SK-N-SH (cell line): ENCODE data around the gene CDPF1. TPM values are rescaled to one million over a fixed set of nuclear protein-coding genes. Genes with fewer than 3 reads are reported as not detected.

Experiments used
- CTCF ChIA-PET: fragments of 300-600, 350-600 bp; formaldehyde crosslinking; extraction: SDS; loops from one replicate; lab custom pipeline; 2021; lab: Yijun Ruan, JAX
- POLR2A ChIA-PET: fragments of 350-600 bp; sonication (Branson Sonifier 250); formaldehyde crosslinking; extraction: SDS; loops from one replicate; lab custom pipeline; 2020; ENCODE audit warnings: antibody characterized with exemption, inconsistent platforms; lab: Yijun Ruan, JAX
- DNase-seq: peaks from one replicate; pipeline ENCODE4 v3.0.0; 2012
- H2AFZ ChIP-seq: fragments of 200-600 bp; sonication (generic); 2 replicates; pipeline ENCODE4 v1.8.1; 2016; ENCODE audit warnings: antibody characterized with exemption, mild to moderate bottlenecking, low read depth
- H3F3A ChIP-seq: fragments of 200-600 bp; sonication (generic); replicated peaks from 2 replicates; pipeline ENCODE3; 2016; ENCODE audit warnings: antibody characterized with exemption, mild to moderate bottlenecking; ENCODE audit not compliant: insufficient read depth
- H3K27ac ChIP-seq, 2 experiments: fragments of 200-500 bp in 1 of 2; fragments of 200-600 bp in 1 of 2; sonication (Bioruptor generic) in 1 of 2; sonication (generic), shearing (Covaris generic) in 1 of 2; 2 replicates each; pipeline versions ENCODE4 v1.5.1 to v1.6.1; 2014 to 2016; ENCODE audit warnings: low read depth in 2 of 2, inconsistent platforms in 1 of 2, low read length in 1 of 2, mild to moderate bottlenecking in 1 of 2, mixed read lengths in 1 of 2
- H3K27me3 ChIP-seq: fragments of 200-600 bp; sonication (generic), shearing (Covaris generic); 2 replicates; pipeline ENCODE4 v1.6.1; 2016; ENCODE audit warnings: mixed run types; ENCODE audit not compliant: insufficient read depth
- H3K36me3 ChIP-seq, 2 experiments: fragments of 200-500 bp in 1 of 2; fragments of 200-600 bp in 1 of 2; sonication (Bioruptor generic) in 1 of 2; sonication (generic) in 1 of 2; replicated peaks in 1 of 2; 2 replicates each; pipeline versions ENCODE3 to v1.5.1; 2014 to 2016; ENCODE audit warnings: low read length in 1 of 2, mild to moderate bottlenecking in 1 of 2; ENCODE audit not compliant: insufficient read depth in 2 of 2, control insufficient read depth in 1 of 2
- H3K4me1 ChIP-seq, 2 experiments: fragments of 200-500 bp in 1 of 2; fragments of 200-600 bp in 1 of 2; sonication (Bioruptor generic) in 1 of 2; sonication (generic), shearing (Covaris generic) in 1 of 2; 2 replicates each; pipeline versions ENCODE4 v1.5.1 to v1.6.1; 2014 to 2016; ENCODE audit warnings: low read depth in 1 of 2, low read length in 1 of 2, mixed run types in 1 of 2; ENCODE audit not compliant: insufficient read depth in 2 of 2, control insufficient read depth in 1 of 2
- H3K4me2 ChIP-seq: fragments of 200-600 bp; sonication (generic), shearing (Covaris generic); 2 replicates; pipeline ENCODE4 v1.6.1; 2017; ENCODE audit warnings: mixed run types
- H3K4me3 ChIP-seq, 2 experiments: fragments of 200-500 bp in 1 of 2; fragments of 200-600 bp in 1 of 2; sonication (Bioruptor generic) in 1 of 2; sonication (generic), shearing (Covaris generic) in 1 of 2; 2 replicates each; pipeline versions ENCODE4 v1.5.1 to v1.8.1; 2014 to 2016; ENCODE audit warnings: low read depth in 2 of 2, inconsistent platforms in 1 of 2, low read length in 1 of 2, mild to moderate bottlenecking in 1 of 2, mixed read lengths in 1 of 2, moderate library complexity in 1 of 2
- H3K79me2 ChIP-seq: fragments of 200-600 bp; sonication (generic); 2 replicates; pipeline ENCODE4 v1.8.1; 2017; ENCODE audit warnings: mild to moderate bottlenecking; ENCODE audit not compliant: insufficient read depth
- H3K9ac ChIP-seq: fragments of 200-600 bp; sonication (generic); 2 replicates; pipeline ENCODE4 v1.6.1; 2017; ENCODE audit warnings: mixed run types
- H3K9me2 ChIP-seq: fragments of 200-600 bp; sonication (generic); 2 replicates; pipeline ENCODE4 v1.6.1; 2017; ENCODE audit warnings: mixed run types
- H3K9me3 ChIP-seq: fragments of 200-600 bp; sonication (generic); 2 replicates; pipeline ENCODE4 v1.6.1; 2017; ENCODE audit warnings: mixed run types, mild to moderate bottlenecking, moderate library complexity
- H4K20me1 ChIP-seq: fragments of 200-600 bp; sonication (generic); 2 replicates; pipeline ENCODE4 v1.6.1; 2017; ENCODE audit warnings: mild to moderate bottlenecking, mixed run types; ENCODE audit not compliant: insufficient read depth
- EZH2phosphoT487 ChIP-seq: fragments of 200-600 bp; sonication (generic); IDR thresholded peaks from 2 replicates; pipeline ENCODE4 v1.6.1; 2017; ENCODE audit warnings: low read depth, mixed run types, mild to moderate bottlenecking, antibody characterized with exemption, moderate library complexity, borderline replicate concordance
- FOXJ3 ChIP-seq: sonication (generic); formaldehyde crosslinking; IDR thresholded peaks from 2 replicates; pipeline ENCODE4 v1.5.1; 2020; ENCODE audit warnings: mild to moderate bottlenecking, missing genetic modification reagents
- FOXM1 ChIP-seq: IDR thresholded peaks from 2 replicates; pipeline ENCODE4 v1.4.0; 2012; ENCODE audit warnings: low read depth, mild to moderate bottlenecking
- GATA2 ChIP-seq: sonication (generic); formaldehyde crosslinking; IDR thresholded peaks from 2 replicates; pipeline ENCODE4 v1.5.0; 2020; ENCODE audit warnings: mild to moderate bottlenecking, missing genetic modification reagents
- MXI1 ChIP-seq: IDR thresholded peaks from 2 replicates; pipeline ENCODE4 v1.6.1; 2012; ENCODE audit warnings: mild to moderate bottlenecking, low read depth, low read length, improper control_type of control experiment
- POLR2AphosphoS5 ChIP-seq: IDR thresholded peaks from 2 replicates; pipeline ENCODE4 v1.6.1; 2012; ENCODE audit warnings: low read depth, low read length
- WGBS: methylation state at CpG from one replicate; pipeline ENCODE4 v1.1.6; 2017; ENCODE audit warnings: low lambda C conversion rate; 5-methylcytosine and 5-hydroxymethylcytosine counted together
- polyA plus RNA-seq, 3 experiments: library from polyadenylated mRNA; depleted of rRNA; stranded (reverse); fragments of >200 nt; gene quantifications; 2 replicates each; pipeline ENCODE4 v1.2.3, GENCODE V29; 2012
- TF ChIP-seq, protein P1 (sequence below): IDR thresholded peaks from 2 replicates; pipeline ENCODE4; 2012
- TF ChIP-seq, protein P2 (sequence below): IDR thresholded peaks from 2 replicates; pipeline ENCODE4 v1.4.0; 2012; ENCODE audit warnings: low read depth, borderline replicate concordance

The CDPF1 gene
- polyA plus RNA-seq, 1 of the 3 experiments (the other 2 are of a cell fraction): 25.3 TPM

DNA sequence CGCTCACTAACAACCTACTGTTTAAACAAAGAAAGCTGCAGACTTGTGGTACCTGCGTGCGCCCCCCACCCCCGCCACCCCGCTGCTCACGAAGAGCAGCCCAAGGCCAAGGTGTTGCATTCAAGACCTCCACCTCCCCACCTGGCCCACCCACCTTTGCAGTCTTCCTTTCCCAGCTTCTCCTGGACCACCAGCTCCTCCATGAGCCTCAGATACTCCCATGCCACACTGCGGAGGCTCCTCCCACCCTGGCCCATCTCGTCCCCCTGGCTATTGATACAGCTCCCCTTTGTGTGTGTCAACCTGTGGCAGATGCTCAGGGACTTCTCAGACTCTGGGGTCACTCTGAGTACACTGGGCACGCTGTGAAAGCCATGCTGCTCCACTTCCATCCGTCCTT, 3.9 kb downstream of the CDPF1 start:
- no peak for TF ChIP-seq GATA2 (CRISPR knock-in tag)
- TF ChIP-seq POLR2AphosphoS5: no peak
- no peak for TF ChIP-seq MXI1
- Histone ChIP-seq H3K79me2 (peaks cover 30% of the 10 kb centered on the region), H3K9me3 (no peaks in the 10 kb centered on the region), H3K9me2 (no peaks in the 10 kb centered on the region), H2AFZ (no peak overlapping the region), H4K20me1 (no peaks in the 10 kb centered on the region), H3K4me1 (peaks cover 0 to 80% of the 10 kb centered on the region in 2 experiments; a peak in 3 of 4 replicates), H3K36me3 (peaks cover 0 to 18% of the 10 kb centered on the region in 2 experiments), H3K27me3 (no peaks in the 10 kb centered on the region), H3K27ac (peak overlapping the region in 1 of 2 experiments; percentile 88; a peak in 2 of 4 replicates), H3K4me3 (no peak overlapping the region), H3F3A (no peaks in the 10 kb centered on the region), H3K9ac (no peak overlapping the region), H3K4me2 (no peak overlapping the region)
- no peak for DNase-seq
- ChIA-PET POLR2A (interaction anchor here (2.1 kb wide), 1 partner anchor 22 kb away, joined by 6 read pairs; the partner anchor contains the start of gene TTC38), CTCF (interaction anchor here (0.8 to 2.6 kb wide), 2 partner anchors 54 to 124 kb away, joined by 3 to 10 read pairs; no protein-coding TSS in a partner anchor)
- 99% methylated on average over 10 of the region's 10 CpGs for WGBS

DNA sequence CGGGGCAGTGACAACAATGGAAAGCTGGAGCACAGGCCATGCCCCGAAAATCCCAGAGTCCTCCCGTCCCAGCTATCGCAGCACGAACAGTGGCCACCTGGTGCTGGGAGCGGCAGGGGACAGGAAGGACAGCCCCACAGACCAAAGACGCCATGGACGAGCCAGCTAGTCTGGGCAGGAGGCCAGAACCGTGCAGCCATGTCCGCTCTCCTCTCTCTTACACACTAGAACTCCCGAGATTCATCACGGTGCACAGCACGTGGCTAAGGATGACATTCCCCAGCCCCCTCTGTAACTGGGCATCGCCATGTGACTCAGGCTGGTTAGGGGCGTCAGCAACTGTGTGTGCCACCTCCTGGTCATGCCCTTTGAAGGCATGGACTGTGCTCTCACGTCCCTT, 4.6 kb downstream of the CDPF1 start:
- no peaks in the 10 kb centered on the region for H3K9me2 ChIP-seq
- H3K27ac ChIP-seq: peak overlapping the region in 1 of 2 experiments; percentile 88; a peak in 2 of 4 replicates
- no peak overlapping the region for H2AFZ ChIP-seq

More for the DNA sequence above, 4.6 kb downstream of the CDPF1 start:
- DNase-seq: peak; percentile 46
- H3F3A ChIP-seq: no peaks in the 10 kb centered on the region
- no peaks in the 10 kb centered on the region for H4K20me1 ChIP-seq
- peaks cover 0 to 18% of the 10 kb centered on the region in 2 experiments for H3K36me3 ChIP-seq
- H3K27me3 ChIP-seq: no peaks in the 10 kb centered on the region
- H3K4me2 ChIP-seq: no peak overlapping the region
- H3K9me3 ChIP-seq: no peaks in the 10 kb centered on the region
- ChIA-PET POLR2A (interaction anchor here (0.8 to 2.1 kb wide), 3 partner anchors 12 to 93 kb away, joined by 3 to 6 read pairs (median 4); partner anchors contain the start of gene TTC38), CTCF (interaction anchor here (0.8 to 2.0 kb wide), 5 partner anchors 55 to 250 kb away, joined by 3 to 6 read pairs (median 4); no protein-coding TSS in a partner anchor)
- peaks cover 0 to 80% of the 10 kb centered on the region in 2 experiments; a peak in 3 of 4 replicates for H3K4me1 ChIP-seq
- no peak overlapping the region for H3K4me3 ChIP-seq
- 0 out of 2 replicates have a peak, but pooled peaks have one; percentile 21 for TF ChIP-seq FOXJ3 (CRISPR knock-in tag)
- TF ChIP-seq MXI1: 0 out of 2 replicates have a peak, but pooled peaks have one; percentile 28
- TF ChIP-seq, protein P1, sequence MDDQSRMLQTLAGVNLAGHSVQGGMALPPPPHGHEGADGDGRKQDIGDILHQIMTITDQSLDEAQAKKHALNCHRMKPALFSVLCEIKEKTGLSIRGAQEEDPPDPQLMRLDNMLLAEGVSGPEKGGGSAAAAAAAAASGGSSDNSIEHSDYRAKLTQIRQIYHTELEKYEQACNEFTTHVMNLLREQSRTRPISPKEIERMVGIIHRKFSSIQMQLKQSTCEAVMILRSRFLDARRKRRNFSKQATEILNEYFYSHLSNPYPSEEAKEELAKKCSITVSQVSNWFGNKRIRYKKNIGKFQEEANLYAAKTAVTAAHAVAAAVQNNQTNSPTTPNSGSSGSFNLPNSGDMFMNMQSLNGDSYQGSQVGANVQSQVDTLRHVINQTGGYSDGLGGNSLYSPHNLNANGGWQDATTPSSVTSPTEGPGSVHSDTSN: no peak
- TF ChIP-seq FOXM1: no peak
- TF ChIP-seq, protein P2, sequence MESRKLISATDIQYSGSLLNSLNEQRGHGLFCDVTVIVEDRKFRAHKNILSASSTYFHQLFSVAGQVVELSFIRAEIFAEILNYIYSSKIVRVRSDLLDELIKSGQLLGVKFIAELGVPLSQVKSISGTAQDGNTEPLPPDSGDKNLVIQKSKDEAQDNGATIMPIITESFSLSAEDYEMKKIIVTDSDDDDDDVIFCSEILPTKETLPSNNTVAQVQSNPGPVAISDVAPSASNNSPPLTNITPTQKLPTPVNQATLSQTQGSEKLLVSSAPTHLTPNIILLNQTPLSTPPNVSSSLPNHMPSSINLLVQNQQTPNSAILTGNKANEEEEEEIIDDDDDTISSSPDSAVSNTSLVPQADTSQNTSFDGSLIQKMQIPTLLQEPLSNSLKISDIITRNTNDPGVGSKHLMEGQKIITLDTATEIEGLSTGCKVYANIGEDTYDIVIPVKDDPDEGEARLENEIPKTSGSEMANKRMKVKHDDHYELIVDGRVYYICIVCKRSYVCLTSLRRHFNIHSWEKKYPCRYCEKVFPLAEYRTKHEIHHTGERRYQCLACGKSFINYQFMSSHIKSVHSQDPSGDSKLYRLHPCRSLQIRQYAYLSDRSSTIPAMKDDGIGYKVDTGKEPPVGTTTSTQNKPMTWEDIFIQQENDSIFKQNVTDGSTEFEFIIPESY: no peak
- no peak for TF ChIP-seq EZH2phosphoT487
- no peak overlapping the region for H3K9ac ChIP-seq
- peaks cover 30% of the 10 kb centered on the region for H3K79me2 ChIP-seq
- WGBS: 94% methylated on average over 10 of the region's 16 CpGs
